ENCODE results near the gene DUSP14.

DUSP14 gene

GRCh38 chr17:37512442-37513068 lies 22.9 kb downstream of the DUSP14 start:
- DNase-seq (ENCODE audit: low read depth in 1 of 2, low spot score in 1 of 2) = no peak

GRCh38 chr17:37513711-37514110 lies 24.0 kb downstream of the DUSP14 start:
- DNase-seq (ENCODE audit: low read depth in 1 of 2, low spot score in 1 of 2) = no peak

GRCh38 chr17:37516127-37516571 lies 26.5 kb downstream of the DUSP14 start:
- no peak for DNase-seq (ENCODE audit: low read depth in 1 of 2, low spot score in 1 of 2)

GRCh38 chr17:37517881-37518280 lies 28.2 kb downstream of the DUSP14 start:
- no peak for DNase-seq (ENCODE audit: low read depth in 1 of 2, low spot score in 1 of 2)

GRCh38 chr17:37518826-37519225 lies 29.1 kb downstream of the DUSP14 start:
- no peak for DNase-seq (ENCODE audit: low read depth in 1 of 2, low spot score in 1 of 2)

- no peak for DNase-seq (ENCODE audit: low read depth in 1 of 2, low spot score in 1 of 2)
Observed at GRCh38 chr17:37519251-37519985, 29.7 kb downstream of the DUSP14 start.

- no peak for DNase-seq (ENCODE audit: low read depth in 1 of 2, low spot score in 1 of 2)
Observed at GRCh38 chr17:37520174-37520573, 30.5 kb downstream of the DUSP14 start.

- DNase-seq (ENCODE audit: low read depth in 1 of 2, low spot score in 1 of 2) = no peak
Observed at GRCh38 chr17:37521821-37522220, 32.1 kb downstream of the DUSP14 start.

- no peak for DNase-seq (ENCODE audit: low read depth in 1 of 2, low spot score in 1 of 2)
Observed at GRCh38 chr17:37523715-37524219, 34.1 kb downstream of the DUSP14 start.

- peak in 1 of 2 donors; percentile 26 for DNase-seq (ENCODE audit: low read depth in 1 of 2, low spot score in 1 of 2)
Observed at GRCh38 chr17:37527249-37527851, 37.7 kb downstream of the DUSP14 start.

GRCh38 chr17:37530420-37530819 lies 40.7 kb downstream of the DUSP14 start:
- DNase-seq (ENCODE audit: low read depth in 1 of 2, low spot score in 1 of 2) = no peak

- no peak for DNase-seq (ENCODE audit: low read depth in 1 of 2, low spot score in 1 of 2)
Observed at GRCh38 chr17:37532756-37533155, 43.1 kb downstream of the DUSP14 start.

- no peak for DNase-seq (ENCODE audit: low read depth in 1 of 2, low spot score in 1 of 2)
Observed at GRCh38 chr17:37535906-37536305, 46.2 kb downstream of the DUSP14 start.

GRCh38 chr17:37538981-37539659 lies 49.4 kb downstream of the DUSP14 start:
- no peak for DNase-seq (ENCODE audit: low read depth in 1 of 2, low spot score in 1 of 2)

GRCh38 chr17:37541880-37542660 lies 52.4 kb downstream of the DUSP14 start:
- no peak for DNase-seq (ENCODE audit: low read depth in 1 of 2, low spot score in 1 of 2)

GRCh38 chr17:37543637-37544052 lies 54.0 kb downstream of the DUSP14 start:
- DNase-seq (ENCODE audit: low read depth in 1 of 2, low spot score in 1 of 2) = no peak

GRCh38 chr17:37545486-37545885 lies 55.8 kb downstream of the DUSP14 start:
- no peak for DNase-seq (ENCODE audit: low read depth in 1 of 2, low spot score in 1 of 2)

- no peak for DNase-seq (ENCODE audit: low read depth in 1 of 2, low spot score in 1 of 2)
Observed at GRCh38 chr17:37546302-37546701, 56.6 kb downstream of the DUSP14 start.

GRCh38 chr17:37547986-37548385 lies 58.3 kb downstream of the DUSP14 start:
- no peak for DNase-seq (ENCODE audit: low read depth in 1 of 2, low spot score in 1 of 2)

GRCh38 chr17:37551788-37552187 lies 62.1 kb downstream of the DUSP14 start:
- no peak for DNase-seq (ENCODE audit: low read depth in 1 of 2, low spot score in 1 of 2)
